Measurements from ENCODE around the gene ATP8A2. TPM values are rescaled to one million over a fixed set of nuclear protein-coding genes. Genes with fewer than 3 reads are reported as not detected.
"Not testable (repeated sequence)": the region's sequence is repeated elsewhere in the genome, so short reads cannot be mapped to it uniquely, and the experiment has no call there.

Gene ATP8A2
- total RNA-seq, 4 donors from 2014 or later, result not detected

- Histone ChIP-seq H3K4me1 (no peaks in the 10 kb centered on the region), H3K9me3 (no peaks in the 10 kb centered on the region), H3K27ac (no peak overlapping the region), H3K27me3 (no peaks in the 10 kb centered on the region), H3K4me3 (no peak overlapping the region), H3K36me3 (no peaks in the 10 kb centered on the region)
- TF ChIP-seq CTCF (IDR thresholded peaks at IDR 0.05 in 4 of 5, conservative IDR thresholded peaks at IDR 0.05 in 1 of 5) (no peak), POLR2A (IDR thresholded peaks at IDR 0.05) (no peak)
- DNase-seq (no peak), ATAC-seq (no peak)
- in situ Hi-C loops (cut with MboI; ENCODE audit: low sequenced_read_pairs in 4 of 4), result no loop called here
- intact Hi-C loops (cut with DNase I; ENCODE audit: low total_unique reads), result no loop called here
Observed at GRCh38 chr13:25501231-25501630, 129.5 kb downstream of the ATP8A2 start.

- in situ Hi-C loops (cut with MboI; ENCODE audit: low sequenced_read_pairs in 4 of 4), result no loop called here
- TF ChIP-seq POLR2A (IDR thresholded peaks at IDR 0.05) (no peak), CTCF (IDR thresholded peaks at IDR 0.05 in 4 of 5, conservative IDR thresholded peaks at IDR 0.05 in 1 of 5) (no peak)
- ATAC-seq, result no peak
- Histone ChIP-seq H3K4me1 (no peaks in the 10 kb centered on the region), H3K27me3 (no peaks in the 10 kb centered on the region), H3K4me3 (no peak overlapping the region), H3K9me3 (no peaks in the 10 kb centered on the region), H3K36me3 (no peaks in the 10 kb centered on the region), H3K27ac (no peak overlapping the region)
- no peak for DNase-seq
- intact Hi-C loops (cut with DNase I; ENCODE audit: low total_unique reads), result no loop called here
Observed at GRCh38 chr13:25502031-25502430, 130.3 kb downstream of the ATP8A2 start.

DNA sequence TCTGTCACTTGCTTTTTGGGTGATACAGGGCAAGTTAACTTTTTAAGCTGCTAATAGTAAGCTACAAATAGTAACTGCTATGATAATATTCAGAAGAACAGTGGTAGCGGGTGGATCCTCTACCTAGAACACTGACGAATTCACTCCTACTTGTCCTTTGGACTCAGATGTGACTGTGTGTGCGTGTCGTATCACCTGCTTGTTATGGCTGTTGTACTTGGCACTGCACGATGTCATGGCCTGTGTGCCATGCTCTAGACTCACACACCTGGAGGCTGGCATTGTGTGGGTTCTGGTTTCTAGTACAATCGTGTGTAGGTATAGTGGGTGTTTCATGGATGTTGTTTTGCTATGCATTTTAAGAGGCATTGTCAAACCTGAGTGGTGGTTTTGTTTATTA, 130.8 kb downstream of the ATP8A2 start:
- no peak for TF ChIP-seq CTCF (IDR thresholded peaks at IDR 0.05 in 4 of 5, conservative IDR thresholded peaks at IDR 0.05 in 1 of 5)
- TF ChIP-seq POLR2A (IDR thresholded peaks at IDR 0.05), result no peak
- Histone ChIP-seq H3K27ac (no peak overlapping the region), H3K4me1 (no peaks in the 10 kb centered on the region), H3K27me3 (no peaks in the 10 kb centered on the region), H3K9me3 (no peaks in the 10 kb centered on the region), H3K4me3 (no peak overlapping the region), H3K36me3 (no peaks in the 10 kb centered on the region)
- intact Hi-C loops (cut with DNase I; ENCODE audit: low total_unique reads) (no loop called here), in situ Hi-C loops (cut with MboI; ENCODE audit: low sequenced_read_pairs in 4 of 4) (no loop called here)
- DNase-seq (no peak), ATAC-seq (no peak)

DNA sequence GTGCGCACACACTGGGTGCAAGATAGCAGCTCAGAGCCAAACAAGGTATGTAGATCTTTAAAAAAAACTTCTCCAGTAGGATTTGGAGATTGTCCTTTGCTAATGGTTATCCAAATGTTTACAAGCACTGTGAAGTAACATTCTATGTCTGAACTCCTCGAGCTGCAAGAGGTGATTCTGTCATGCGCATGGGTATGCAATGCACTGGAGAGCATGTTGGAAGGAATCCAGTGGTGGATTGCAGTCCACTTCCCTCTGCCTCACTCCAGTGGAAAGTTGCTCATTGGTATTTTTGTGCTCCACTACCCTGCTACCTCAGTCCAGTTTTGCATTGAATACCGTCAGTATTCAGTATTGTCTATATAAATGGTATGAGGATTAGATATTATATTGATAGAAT, 132.1 kb downstream of the ATP8A2 start:
- no peak overlapping the region for H3K27ac ChIP-seq
- no peaks in the 10 kb centered on the region for H3K4me1 ChIP-seq
- ATAC-seq (no peak), DNase-seq (no peak)
- H3K36me3 ChIP-seq, result no peaks in the 10 kb centered on the region
- intact Hi-C loops (cut with DNase I; ENCODE audit: low total_unique reads), result no loop called here
- TF ChIP-seq POLR2A (IDR thresholded peaks at IDR 0.05) (no peak), CTCF (IDR thresholded peaks at IDR 0.05 in 4 of 5, conservative IDR thresholded peaks at IDR 0.05 in 1 of 5) (no peak)
- H3K9me3 ChIP-seq, result no peaks in the 10 kb centered on the region
- H3K4me3 ChIP-seq, result no peak overlapping the region
- no peaks in the 10 kb centered on the region for H3K27me3 ChIP-seq
- in situ Hi-C loops (cut with MboI; ENCODE audit: low sequenced_read_pairs in 4 of 4), result no loop called here

- Histone ChIP-seq H3K4me1 (no peaks in the 10 kb centered on the region), H3K27me3 (no peaks in the 10 kb centered on the region), H3K4me3 (no peak overlapping the region), H3K36me3 (no peaks in the 10 kb centered on the region), H3K27ac (no peak overlapping the region), H3K9me3 (no peaks in the 10 kb centered on the region)
- DNase-seq (no peak), ATAC-seq (no peak)
- TF ChIP-seq CTCF (IDR thresholded peaks at IDR 0.05 in 4 of 5, conservative IDR thresholded peaks at IDR 0.05 in 1 of 5) (no peak), POLR2A (IDR thresholded peaks at IDR 0.05) (no peak)
- intact Hi-C loops (cut with DNase I; ENCODE audit: low total_unique reads) (no loop called here), in situ Hi-C loops (cut with MboI; ENCODE audit: low sequenced_read_pairs in 4 of 4) (no loop called here)
Observed at GRCh38 chr13:25507841-25508240, 136.1 kb downstream of the ATP8A2 start.

DNA sequence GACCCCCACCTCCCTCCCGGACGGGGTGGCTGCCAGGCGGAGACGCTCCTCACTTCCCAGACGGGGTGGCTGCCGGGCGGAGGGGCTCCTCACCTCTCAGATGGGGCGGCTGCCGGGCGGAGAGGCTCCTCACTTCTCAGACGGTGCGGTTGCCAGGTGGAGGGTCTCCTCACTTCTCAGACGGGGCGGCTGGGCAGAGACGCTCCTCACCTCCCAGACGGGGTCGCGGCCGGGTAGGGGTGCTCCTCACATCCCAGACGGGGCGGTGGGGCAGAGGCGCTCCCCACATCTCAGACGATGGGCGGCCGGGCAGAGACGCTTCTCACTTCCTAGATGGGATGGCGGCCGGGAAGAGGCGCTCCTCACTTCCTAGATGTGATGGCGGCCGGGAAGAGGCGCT, 141.3 kb downstream of the ATP8A2 start:
- H3K9me3 ChIP-seq; intact Hi-C loops (cut with DNase I; ENCODE audit: low total_unique reads); H3K36me3 ChIP-seq; in situ Hi-C loops (cut with MboI; ENCODE audit: low sequenced_read_pairs in 4 of 4); H3K27me3 ChIP-seq; H3K4me1 ChIP-seq; DNase-seq; H3K27ac ChIP-seq; H3K4me3 ChIP-seq; ATAC-seq: not testable (repeated sequence)
